Left colon (tissue), 2 donors: ENCODE data around the gene S100A16. TPM values are rescaled to one million over a fixed set of nuclear protein-coding genes. Genes with fewer than 3 reads are reported as not detected.
"Not testable (repeated sequence)": the region's sequence is repeated elsewhere in the genome, so short reads cannot be mapped to it uniquely, and the experiment has no call there.

Experiments
- ATAC-seq: fragments of 200-7000 bp; cut with Tn5 transposase; one replicate; pipeline ENCODE4 v1.9.1; 2020; ENCODE audit warnings: mild to moderate bottlenecking, moderate library complexity
- DNase-seq, 2 donors: peaks; one replicate each; pipeline ENCODE4 v3.0.0-alpha.2; 2020
- intact Hi-C, 2 donors: fragments of 100-400 bp; cut with DNase I in 1 of 2; cut with micrococcal nuclease in 1 of 2; formaldehyde crosslinking; loops; one replicate each; pipeline versions ENCODE4 v1.11.2 to v1.14.0; 2022; cut with DNase I, micrococcal nuclease
- total RNA-seq, 2 donors: library from RNA; stranded (reverse); fragmentation: NEBNext Ultra II Directional; extraction: Animal tissue kit (Norgen Biotek cat#: 25700); gene quantifications; one replicate each; pipeline ENCODE4 v1.2.1, GENCODE V29; 2021
- donor health status: DM: no; HTN: no; CAD: no.
- donor health status: DM: yes; HTN: yes; CAD: no.

Gene S100A16
- total RNA-seq, 2 donors from 2014 or later = 191 to 231 TPM

- DNase-seq, ATAC-seq, intact Hi-C loops: not testable (repeated sequence)
These were observed 27.3 kb upstream of the S100A16 start for GRCh38 chr1:153640213-153640612.

- intact Hi-C loops = no loop called here
- ATAC-seq = no peak
- DNase-seq = no peak
These were observed 26.3 kb upstream of the S100A16 start for GRCh38 chr1:153639280-153639679.

- ATAC-seq (no peak), DNase-seq (no peak)
- intact Hi-C loops = no loop called here
These were observed 25.3 kb upstream of the S100A16 start for GRCh38 chr1:153638261-153638660.

- ATAC-seq (no peak), DNase-seq (no peak)
- intact Hi-C loops = no loop called here
These were observed 23.4 kb upstream of the S100A16 start for GRCh38 chr1:153636312-153636711.

- DNase-seq = no peak
- intact Hi-C loops = no loop called here
- ATAC-seq = no peak
These were observed 22.9 kb upstream of the S100A16 start for GRCh38 chr1:153635872-153636271.

- ATAC-seq = peak; percentile 89
These were observed 21.1 kb upstream of the S100A16 start, which contains the start of gene CHTOP for GRCh38 chr1:153633754-153634665. TSS of gene CHTOP (plus strand) at chr1:153634066. CDS start at chr1:153636589, 2,523 bp downstream.

GRCh38 chr1:153633161-153633753, 20.3 kb upstream of the S100A16 start:
- intact Hi-C loops = no loop called here
- DNase-seq (peak in 1 of 2 donors; percentile 61), ATAC-seq (peak; percentile 56)

More at GRCh38 chr1:153633754-153634665, 21.1 kb upstream of the S100A16 start, which contains the start of gene CHTOP:
- intact Hi-C loops = no loop called here
- DNase-seq = peak; percentile 97 to 98

DNA sequence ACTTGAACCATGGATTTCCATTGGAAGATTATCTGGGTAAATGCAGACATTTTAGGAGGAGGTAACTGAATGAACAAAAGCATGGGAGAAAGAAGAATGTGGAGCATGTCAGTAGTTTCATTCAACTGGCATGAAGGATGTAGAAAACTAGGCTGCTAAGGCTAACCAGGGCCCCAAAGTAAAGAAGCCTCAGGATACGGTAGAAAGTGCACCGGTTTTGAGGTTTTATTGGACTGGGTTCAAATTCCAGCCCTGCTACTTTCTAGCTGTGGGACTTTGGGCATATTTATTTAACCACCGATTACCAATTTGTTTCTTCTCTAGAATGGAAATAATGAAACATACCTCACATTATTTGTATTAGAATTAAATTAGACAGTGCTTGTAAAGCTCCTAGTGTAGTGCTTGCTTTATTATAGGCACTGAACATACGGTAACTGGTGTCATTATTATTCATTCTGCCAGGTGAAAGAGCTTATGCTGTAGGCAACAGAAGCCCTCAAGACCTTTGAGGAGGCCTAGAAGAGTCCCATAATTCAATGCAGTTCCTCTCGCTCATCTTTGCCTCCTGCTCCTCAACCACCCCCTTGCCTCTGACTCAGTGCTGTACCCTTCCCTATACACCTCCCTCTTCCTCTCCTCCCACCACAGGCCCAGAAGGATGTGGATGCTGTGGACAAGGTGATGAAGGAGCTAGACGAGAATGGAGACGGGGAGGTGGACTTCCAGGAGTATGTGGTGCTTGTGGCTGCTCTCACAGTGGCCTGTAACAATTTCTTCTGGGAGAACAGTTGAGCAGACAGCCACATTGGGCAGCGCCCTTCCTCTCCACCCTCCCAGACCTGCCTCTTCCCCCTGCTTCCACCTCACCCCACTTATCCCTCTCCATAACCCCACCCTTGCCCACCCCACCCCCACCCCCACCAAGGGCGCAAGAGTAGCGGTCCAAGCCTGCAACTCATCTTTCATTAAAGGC, 18.4 kb upstream of the S100A16 start:
- ATAC-seq (no peak), DNase-seq (no peak)

GRCh38 chr1:153630384-153630783, 17.4 kb upstream of the S100A16 start:
- intact Hi-C loops = no loop called here
- ATAC-seq (no peak), DNase-seq (no peak)

More for the DNA sequence above, 18.4 kb upstream of the S100A16 start:
- intact Hi-C loops = no loop called here

DNA sequence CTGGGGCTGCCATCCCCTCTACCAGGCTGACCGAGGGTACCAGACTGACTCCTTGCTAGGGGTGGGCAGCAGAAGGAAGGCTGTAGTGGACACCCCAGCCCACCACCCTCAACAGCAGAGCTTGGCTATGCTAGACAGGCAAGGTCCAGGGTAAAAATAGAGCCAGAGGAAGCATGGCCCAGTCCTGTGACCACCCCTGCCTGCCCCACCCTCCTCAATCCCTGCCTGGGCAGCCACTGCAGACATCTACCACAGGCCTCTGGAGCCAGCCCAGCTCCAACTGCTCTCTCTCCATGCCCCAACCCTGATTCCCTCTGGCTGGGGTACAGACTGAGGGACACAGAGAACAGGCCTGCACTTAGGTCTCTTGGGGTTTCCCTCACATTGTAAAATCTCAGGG, 17.0 kb upstream of the S100A16 start:
- DNase-seq (no peak), ATAC-seq (no peak)
- intact Hi-C loops = no loop called here

DNA sequence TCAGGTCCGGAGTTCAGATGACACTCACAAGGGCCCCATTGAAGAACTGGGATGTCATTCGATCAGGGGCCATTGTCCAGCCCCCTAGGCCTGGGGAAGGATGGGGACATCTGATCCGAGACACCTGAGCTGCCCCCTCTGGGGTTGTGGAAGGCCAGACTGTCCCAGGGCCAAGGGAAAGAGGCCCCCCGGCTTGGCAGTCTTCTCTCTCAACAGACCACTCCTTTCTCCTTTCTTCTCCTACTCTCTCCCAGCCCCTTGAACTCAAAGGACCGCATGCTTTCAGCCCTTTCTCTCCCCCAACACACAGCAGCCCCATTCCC, 16.4 kb upstream of the S100A16 start:
- intact Hi-C loops = no loop called here
- DNase-seq = no peak
- no peak for ATAC-seq

- ATAC-seq (no peak), DNase-seq (no peak)
- intact Hi-C loops = no loop called here
These were observed 15.9 kb upstream of the S100A16 start for GRCh38 chr1:153628638-153629342.

GRCh38 chr1:153627715-153628626, 15.0 kb upstream of the S100A16 start, which contains the start of gene S100A1:
TSS of gene S100A1 (plus strand) at chr1:153628434. CDS start at chr1:153630522, 2,088 bp downstream.
- DNase-seq (no peak), ATAC-seq (no peak)
- intact Hi-C loops = no loop called here

GRCh38 chr1:153626904-153627714, 14.2 kb upstream of the S100A16 start, which contains the start of gene S100A13:
TSS of gene S100A13 (minus strand) at chr1:153627505. CDS start at chr1:153626472, 1,033 bp downstream.
- intact Hi-C loops = no loop called here
- peak; percentile 76 for ATAC-seq
- peak; percentile 74 to 85 for DNase-seq

GRCh38 chr1:153626477-153626903, 13.6 kb upstream of the S100A16 start:
- no peak for ATAC-seq
- DNase-seq = no peak
- intact Hi-C loops = no loop called here

DNA sequence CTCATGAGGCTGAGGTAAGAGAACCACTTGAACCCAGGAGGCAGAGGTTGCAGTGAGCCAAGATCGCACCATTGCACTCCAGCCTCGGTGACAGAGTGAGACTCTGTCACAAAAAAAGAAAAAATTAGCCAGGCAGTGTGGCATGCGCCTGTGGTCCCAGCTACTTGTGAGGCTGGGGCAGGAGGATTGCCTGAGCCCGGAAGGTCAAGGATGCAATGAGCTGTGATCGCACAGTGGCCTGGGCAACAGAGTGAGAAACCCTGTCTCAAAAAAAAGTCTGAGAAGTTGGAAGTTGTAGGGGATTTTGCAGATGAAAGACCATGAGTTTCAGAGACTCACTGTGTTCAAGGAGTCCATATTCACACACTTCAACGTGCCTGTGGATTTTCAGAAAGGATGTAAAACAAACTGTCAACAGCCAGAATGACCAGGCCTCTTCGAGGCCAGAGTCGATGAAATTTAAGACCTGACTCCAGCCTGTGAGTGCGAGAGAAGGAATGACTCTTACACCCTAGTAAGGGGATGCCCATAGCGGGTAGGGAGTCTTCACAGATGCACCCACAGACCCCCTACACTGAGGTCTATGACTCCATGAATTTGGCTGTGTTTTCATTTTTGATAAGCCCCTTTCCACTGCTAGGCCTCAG, 12.2 kb upstream of the S100A16 start:
- DNase-seq (no peak), ATAC-seq (no peak)
- intact Hi-C loops = no loop called here
